Neural progenitor cell (in vitro differentiated cells): ENCODE results near the gene PGRMC2. TPM values are rescaled to one million over a fixed set of nuclear protein-coding genes. Genes with fewer than 3 reads are reported as not detected.

Experiments
- DNase-seq: peaks from one replicate; pipeline ENCODE4 v3.0.0-alpha.2; 2016; ENCODE audit warnings: low spot score
- H2AFZ ChIP-seq: fragments of 200-600 bp; sonication (generic); replicated peaks from 2 replicates; pipeline ENCODE4 v1.6.1; 2016; ENCODE audit warnings: antibody characterized with exemption
- H3F3A ChIP-seq: fragments of 200-600 bp; sonication (generic); 2 replicates; pipeline ENCODE4 v1.6.1; 2016; ENCODE audit warnings: antibody characterized with exemption, low read depth
- H3K27ac ChIP-seq: fragments of 200-600 bp; sonication (generic); 2 replicates; pipeline ENCODE4 v1.5.1; 2016; ENCODE audit warnings: mild to moderate bottlenecking
- H3K27me3 ChIP-seq: fragments of 200-600 bp; sonication (generic); 2 replicates; pipeline ENCODE4 v1.6.1; 2016; ENCODE audit warnings: mild to moderate bottlenecking, moderate library complexity
- H3K36me3 ChIP-seq: fragments of 200-600 bp; sonication (generic); 2 replicates; pipeline ENCODE4 v1.5.1; 2016
- H3K4me1 ChIP-seq: fragments of 200-600 bp; sonication (generic); 2 replicates; pipeline ENCODE4 v1.6.1; 2016; ENCODE audit warnings: mixed run types
- H3K4me2 ChIP-seq: fragments of 200-600 bp; sonication (generic); 2 replicates; pipeline ENCODE4 v1.6.1; 2016
- H3K4me3 ChIP-seq: fragments of 200-600 bp; sonication (generic); 2 replicates; pipeline ENCODE4 v1.5.1; 2016
- H3K79me2 ChIP-seq: fragments of 200-600 bp; sonication (generic); 2 replicates; pipeline ENCODE4 v1.6.1; 2016; ENCODE audit warnings: low read depth
- H3K9ac ChIP-seq: fragments of 200-600 bp; sonication (generic); 2 replicates; pipeline ENCODE4 v1.6.1; 2016
- H3K9me3 ChIP-seq: fragments of 200-600 bp; sonication (generic); 2 replicates; pipeline ENCODE4 v1.5.1; 2016; ENCODE audit warnings: low read depth
- H4K20me1 ChIP-seq: fragments of 200-600 bp; sonication (generic); 2 replicates; pipeline ENCODE4 v1.6.1; 2016; ENCODE audit warnings: low read depth
- H3K27ac Mint-ChIP-seq: 3 replicates; pipeline ENCODE4 v1.8.0; 2021; ENCODE audit warnings: mixed read lengths
- H3K27me3 Mint-ChIP-seq: 2 replicates; pipeline ENCODE4 v1.8.0; 2022; ENCODE audit warnings: low read depth, mild to moderate bottlenecking, inconsistent platforms, moderate library complexity, mixed read lengths; ENCODE audit not compliant: insufficient read depth
- H3K36me3 Mint-ChIP-seq: 3 replicates; pipeline ENCODE4 v1.8.0; 2021; ENCODE audit warnings: mixed read lengths
- H3K4me1 Mint-ChIP-seq: 3 replicates; pipeline ENCODE4 v1.8.0; 2021; ENCODE audit warnings: mixed read lengths
- H3K4me3 Mint-ChIP-seq: 3 replicates; pipeline ENCODE4 v1.8.0; 2021; ENCODE audit warnings: mild to moderate bottlenecking, moderate library complexity, mixed read lengths
- H3K9me3 Mint-ChIP-seq: 3 replicates; pipeline ENCODE4 v1.8.0; 2020; ENCODE audit warnings: mixed read lengths
- CTCF ChIP-seq: fragments of 200-600 bp; sonication (generic); IDR thresholded peaks from 2 replicates; pipeline ENCODE4 v1.5.1; 2017; ENCODE audit warnings: antibody characterized with exemption, mild to moderate bottlenecking
- EZH2 ChIP-seq: fragments of 200-600 bp; sonication (generic); IDR thresholded peaks from 2 replicates; pipeline ENCODE4 v1.6.1; 2017; ENCODE audit warnings: antibody characterized with exemption, mild to moderate bottlenecking, moderate library complexity
- EZH2phosphoT487 ChIP-seq: fragments of 200-600 bp; sonication (generic); IDR thresholded peaks from 2 replicates; pipeline ENCODE4 v1.6.1; 2017; ENCODE audit warnings: antibody characterized with exemption
- total RNA-seq: library from RNA; depleted of rRNA; stranded (reverse); fragments of >200 nt; gene quantifications from 2 replicates; pipeline ENCODE4 v1.2.3, GENCODE V29; 2015; ENCODE audit warnings: low replicate concordance

Gene PGRMC2
- total RNA-seq, 1 donor from 2014 or later: 58.8 TPM

GRCh38 chr4:128292349-128292748, 4.7 kb upstream of the PGRMC2 start:
- peaks cover 13% of the 10 kb centered on the region for H3K79me2 ChIP-seq
- no peaks in the 10 kb centered on the region for H3K9me3 ChIP-seq
- H3F3A ChIP-seq: peaks cover 11% of the 10 kb centered on the region
- Mint-ChIP-seq H3K4me1 (peaks cover 8% of the 10 kb centered on the region), H3K27me3 (peaks cover 2% of the 10 kb centered on the region), H3K9me3 (no peaks in the 10 kb centered on the region), H3K27ac (no peak overlapping the region), H3K36me3 (no peaks in the 10 kb centered on the region), H3K4me3 (no peak overlapping the region)
- no peak overlapping the region for H3K4me2 ChIP-seq
- no peaks in the 10 kb centered on the region for H4K20me1 ChIP-seq
- H3K27ac ChIP-seq: no peak overlapping the region
- no peak for TF ChIP-seq EZH2phosphoT487
- TF ChIP-seq CTCF: no peak
- TF ChIP-seq EZH2: no peak
- DNase-seq: no peak
- H3K27me3 ChIP-seq: no peaks in the 10 kb centered on the region
- H3K9ac ChIP-seq: no peak overlapping the region
- H3K36me3 ChIP-seq: no peaks in the 10 kb centered on the region
- peaks cover 9% of the 10 kb centered on the region for H3K4me1 ChIP-seq
- no peak overlapping the region for H2AFZ ChIP-seq
- no peak overlapping the region for H3K4me3 ChIP-seq

DNA sequence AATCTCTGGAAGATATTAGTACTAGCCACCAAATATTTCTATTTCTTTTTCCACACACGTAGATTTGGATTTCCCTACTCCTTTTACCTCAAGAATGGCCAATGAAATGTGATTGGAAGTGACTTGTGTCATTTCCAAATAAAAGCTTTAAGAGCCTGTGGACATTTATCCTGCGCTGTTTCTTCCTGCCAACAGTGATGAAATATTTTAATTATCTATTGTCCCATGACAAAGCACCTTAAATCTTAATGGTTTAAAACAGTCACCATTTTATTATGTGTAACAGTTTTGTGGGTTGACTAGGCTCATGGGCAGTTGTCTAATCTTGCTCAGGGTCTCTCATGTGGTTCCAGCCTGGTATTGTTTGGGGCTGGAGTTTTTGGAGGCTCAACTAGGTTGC, 3.5 kb upstream of the PGRMC2 start:
- Mint-ChIP-seq H3K9me3 (no peaks in the 10 kb centered on the region), H3K4me1 (peaks cover 7% of the 10 kb centered on the region), H3K36me3 (no peaks in the 10 kb centered on the region), H3K27me3 (peaks cover 2% of the 10 kb centered on the region), H3K4me3 (no peak overlapping the region), H3K27ac (no peak overlapping the region)
- no peaks in the 10 kb centered on the region for H3K27me3 ChIP-seq
- H3F3A ChIP-seq: peaks cover 19% of the 10 kb centered on the region
- H3K36me3 ChIP-seq: no peaks in the 10 kb centered on the region
- H3K4me1 ChIP-seq: peaks cover 9% of the 10 kb centered on the region
- no peak overlapping the region for H3K4me2 ChIP-seq
- H3K9me3 ChIP-seq: no peaks in the 10 kb centered on the region
- no peak overlapping the region for H3K27ac ChIP-seq
- TF ChIP-seq EZH2: no peak
- no peak for TF ChIP-seq CTCF
- no peak for TF ChIP-seq EZH2phosphoT487
- no peak overlapping the region for H2AFZ ChIP-seq
- H3K79me2 ChIP-seq: peaks cover 26% of the 10 kb centered on the region
- H3K9ac ChIP-seq: no peak overlapping the region
- H4K20me1 ChIP-seq: peaks cover 9% of the 10 kb centered on the region
- no peak for DNase-seq
- no peak overlapping the region for H3K4me3 ChIP-seq

- no peak overlapping the region for H3K27ac ChIP-seq
- no peak for DNase-seq
- peaks cover 32% of the 10 kb centered on the region for H3K79me2 ChIP-seq
- H3K27me3 ChIP-seq: no peaks in the 10 kb centered on the region
- no peak overlapping the region for H3K4me2 ChIP-seq
- H3K4me3 ChIP-seq: no peak overlapping the region
- no peak overlapping the region for H2AFZ ChIP-seq
- H3K9ac ChIP-seq: no peak overlapping the region
- no peaks in the 10 kb centered on the region for H3K9me3 ChIP-seq
- peaks cover 19% of the 10 kb centered on the region for H3F3A ChIP-seq
- Mint-ChIP-seq H3K4me3 (no peak overlapping the region), H3K9me3 (no peaks in the 10 kb centered on the region), H3K36me3 (peaks cover 1% of the 10 kb centered on the region), H3K27ac (no peak overlapping the region), H3K27me3 (peaks cover 2% of the 10 kb centered on the region), H3K4me1 (peaks cover 13% of the 10 kb centered on the region)
- H3K36me3 ChIP-seq: no peaks in the 10 kb centered on the region
- peaks cover 14% of the 10 kb centered on the region for H3K4me1 ChIP-seq
- TF ChIP-seq EZH2phosphoT487 (no peak), CTCF (no peak), EZH2 (no peak)
- peaks cover 15% of the 10 kb centered on the region for H4K20me1 ChIP-seq
Observed at GRCh38 chr4:128290526-128290925, 2.9 kb upstream of the PGRMC2 start.
